DOHH2 (cell line): Measurements from ENCODE around the gene SMAD3.

Experiments
- H3F3A ChIP-seq: fragments of 200-600 bp; sonication (generic), shearing (Covaris generic); 2 replicates; pipeline ENCODE4 v1.6.0; 2016; ENCODE audit warnings: antibody characterized with exemption, mild to moderate bottlenecking; ENCODE audit not compliant: control insufficient read depth, insufficient read depth
- H3K27ac ChIP-seq: fragments of 200-600 bp; sonication (generic); 2 replicates; pipeline ENCODE4 v1.5.1; 2014; ENCODE audit warnings: low read depth, mild to moderate bottlenecking, low read length, moderate library complexity
- H3K27me3 ChIP-seq: fragments of 200-600 bp; sonication (generic); 2 replicates; pipeline ENCODE4 v1.6.1; 2014; ENCODE audit warnings: mild to moderate bottlenecking, low read length, mixed read lengths; ENCODE audit not compliant: control insufficient read depth
- H3K36me3 ChIP-seq: fragments of 200-600 bp; sonication (generic); 2 replicates; pipeline ENCODE4 v1.6.1; 2014; ENCODE audit warnings: mild to moderate bottlenecking, low read length, moderate library complexity, mixed read lengths; ENCODE audit not compliant: control insufficient read depth
- H3K4me1 ChIP-seq: fragments of 200-600 bp; sonication (generic); 2 replicates; pipeline ENCODE4 v1.6.1; 2014; ENCODE audit warnings: mild to moderate bottlenecking, low read length, mixed read lengths; ENCODE audit not compliant: control insufficient read depth
- H3K4me2 ChIP-seq: fragments of 200-600 bp; sonication (generic); 2 replicates; pipeline ENCODE4 v1.6.0; 2014; ENCODE audit warnings: mild to moderate bottlenecking, low read length, moderate library complexity
- H3K4me3 ChIP-seq: fragments of 200-600 bp; sonication (generic); 2 replicates; pipeline ENCODE4 v1.5.1; 2014; ENCODE audit warnings: mild to moderate bottlenecking, low read length, mixed read lengths
- H3K79me2 ChIP-seq: fragments of 200-600 bp; sonication (generic); 2 replicates; pipeline ENCODE4 v1.6.1; 2014; ENCODE audit warnings: mild to moderate bottlenecking, low read length, mixed read lengths; ENCODE audit not compliant: control insufficient read depth
- H3K9me2 ChIP-seq: fragments of 200-600 bp; sonication (generic); replicated peaks from 2 replicates; pipeline ENCODE4 v1.6.1; 2014; ENCODE audit warnings: mild to moderate bottlenecking, low read length, mixed read lengths; ENCODE audit not compliant: control insufficient read depth
- H3K9me3 ChIP-seq: fragments of 200-600 bp; sonication (generic); 2 replicates; pipeline ENCODE4 v1.6.1; 2014; ENCODE audit warnings: antibody characterized with exemption, low read length, mixed read lengths; ENCODE audit not compliant: control insufficient read depth, insufficient read depth
- H4K20me1 ChIP-seq: fragments of 200-600 bp; sonication (generic); 2 replicates; pipeline ENCODE4 v1.6.0; 2014; ENCODE audit warnings: low read depth, mild to moderate bottlenecking, antibody characterized with exemption, low read length, moderate library complexity; ENCODE audit not compliant: control insufficient read depth, insufficient read depth
- EZH2phosphoT487 ChIP-seq: fragments of 200-600 bp; sonication (generic); IDR thresholded peaks from 2 replicates; pipeline ENCODE4 v1.6.1; 2017; ENCODE audit warnings: borderline replicate concordance, mild to moderate bottlenecking, antibody characterized with exemption, low read length, moderate library complexity, mixed read lengths
- TF ChIP-seq, protein P1 (sequence below): fragments of 200-600 bp; sonication (generic); IDR thresholded peaks from one replicate; pipeline ENCODE4 v1.5.1; 2014; ENCODE audit warnings: antibody characterized with exemption, mild to moderate bottlenecking, low read depth, low read length; ENCODE audit not compliant: poor library complexity, severe bottlenecking

The SMAD3 gene

DNA sequence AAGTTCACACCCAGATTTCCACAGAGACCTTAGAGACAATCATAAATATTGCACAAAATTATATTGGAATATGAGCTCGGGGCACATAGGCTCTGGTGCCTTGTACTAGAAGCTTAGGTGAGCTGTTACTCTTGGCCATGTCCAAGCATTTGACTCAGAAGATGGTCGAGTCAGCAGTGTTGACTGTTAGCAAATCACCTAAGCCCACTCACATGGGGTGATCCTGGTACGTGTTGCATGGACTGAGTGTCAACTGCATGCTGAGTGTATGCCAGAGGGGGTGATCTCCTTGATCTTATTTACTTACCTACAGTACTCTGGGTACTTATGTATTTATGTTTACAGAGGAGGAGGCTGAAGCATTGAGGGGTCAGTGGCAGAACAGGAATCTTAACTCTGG is 14.0 kb downstream of the SMAD3 start:
- TF ChIP-seq EZH2phosphoT487, result no peak
- peak overlapping the region; percentile 96; the same call in 1 of the 2 replicates for H3K27ac ChIP-seq

DNA sequence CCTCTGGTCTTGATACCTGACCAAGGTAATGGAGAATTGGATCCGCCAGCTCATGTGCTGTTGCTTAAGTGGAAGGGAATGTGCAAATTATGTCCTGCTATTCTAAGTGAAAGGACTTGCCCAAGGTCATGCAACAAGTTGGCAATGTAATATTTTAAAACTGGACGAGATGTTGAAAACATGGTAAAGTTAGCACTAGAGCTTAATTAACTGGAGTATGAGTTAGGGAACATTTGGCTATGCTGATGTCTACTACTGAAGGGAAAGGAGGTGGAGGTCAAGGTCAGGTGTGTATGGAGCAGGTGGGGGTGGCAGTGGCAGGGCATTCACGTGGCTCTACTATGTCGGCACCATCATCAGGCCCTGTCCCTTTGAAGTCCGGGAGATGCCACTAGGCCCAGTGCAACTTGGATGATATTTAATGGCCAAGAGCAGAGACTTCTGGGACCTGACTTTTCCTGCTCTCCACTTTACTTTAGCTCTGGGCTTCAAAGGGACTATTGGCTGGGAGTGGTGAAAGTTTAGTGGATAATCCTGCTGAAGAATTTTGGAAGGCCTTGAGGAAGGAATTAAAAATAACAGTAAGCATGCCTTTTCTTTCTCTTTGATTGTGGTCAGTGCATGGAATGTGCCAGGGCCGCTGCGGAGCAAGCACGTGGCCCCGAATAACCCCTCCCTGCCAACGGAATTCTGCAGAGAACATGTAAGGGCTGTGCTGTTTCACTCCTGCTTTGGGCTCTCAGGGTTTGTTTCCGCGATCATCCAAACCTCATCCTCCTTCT is 14.9 kb downstream of the SMAD3 start:
- H3F3A ChIP-seq, result peaks cover 43% of the 10 kb centered on the region
- peak overlapping the region; percentile 96 for H3K27ac ChIP-seq
- no peaks in the 10 kb centered on the region for H3K27me3 ChIP-seq
- H3K36me3 ChIP-seq, result peaks cover 35% of the 10 kb centered on the region
- H3K4me2 ChIP-seq, result peak overlapping the region; percentile 70
- peaks cover 99% of the 10 kb centered on the region for H3K4me1 ChIP-seq
- no peaks in the 10 kb centered on the region for H3K9me3 ChIP-seq
- peaks cover 86% of the 10 kb centered on the region for H3K79me2 ChIP-seq
- H4K20me1 ChIP-seq, result no peaks in the 10 kb centered on the region
- peak overlapping the region; percentile 66 for H3K4me3 ChIP-seq
- H3K9me2 ChIP-seq, result no peaks in the 10 kb centered on the region
- no peak for TF ChIP-seq EZH2phosphoT487
- TF ChIP-seq, protein P1, sequence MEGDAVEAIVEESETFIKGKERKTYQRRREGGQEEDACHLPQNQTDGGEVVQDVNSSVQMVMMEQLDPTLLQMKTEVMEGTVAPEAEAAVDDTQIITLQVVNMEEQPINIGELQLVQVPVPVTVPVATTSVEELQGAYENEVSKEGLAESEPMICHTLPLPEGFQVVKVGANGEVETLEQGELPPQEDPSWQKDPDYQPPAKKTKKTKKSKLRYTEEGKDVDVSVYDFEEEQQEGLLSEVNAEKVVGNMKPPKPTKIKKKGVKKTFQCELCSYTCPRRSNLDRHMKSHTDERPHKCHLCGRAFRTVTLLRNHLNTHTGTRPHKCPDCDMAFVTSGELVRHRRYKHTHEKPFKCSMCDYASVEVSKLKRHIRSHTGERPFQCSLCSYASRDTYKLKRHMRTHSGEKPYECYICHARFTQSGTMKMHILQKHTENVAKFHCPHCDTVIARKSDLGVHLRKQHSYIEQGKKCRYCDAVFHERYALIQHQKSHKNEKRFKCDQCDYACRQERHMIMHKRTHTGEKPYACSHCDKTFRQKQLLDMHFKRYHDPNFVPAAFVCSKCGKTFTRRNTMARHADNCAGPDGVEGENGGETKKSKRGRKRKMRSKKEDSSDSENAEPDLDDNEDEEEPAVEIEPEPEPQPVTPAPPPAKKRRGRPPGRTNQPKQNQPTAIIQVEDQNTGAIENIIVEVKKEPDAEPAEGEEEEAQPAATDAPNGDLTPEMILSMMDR, result no peak

More for the DNA sequence above, 14.0 kb downstream of the SMAD3 start:
- Histone ChIP-seq H3K27me3 (no peaks in the 10 kb centered on the region), H3K4me3 (no peak overlapping the region), H4K20me1 (no peaks in the 10 kb centered on the region), H3K9me3 (no peaks in the 10 kb centered on the region), H3K9me2 (no peaks in the 10 kb centered on the region), H3K4me2 (peak overlapping the region; percentile 70), H3K79me2 (peaks cover 86% of the 10 kb centered on the region), H3F3A (peaks cover 45% of the 10 kb centered on the region), H3K36me3 (peaks cover 29% of the 10 kb centered on the region), H3K4me1 (peaks cover 99% of the 10 kb centered on the region)

DNA sequence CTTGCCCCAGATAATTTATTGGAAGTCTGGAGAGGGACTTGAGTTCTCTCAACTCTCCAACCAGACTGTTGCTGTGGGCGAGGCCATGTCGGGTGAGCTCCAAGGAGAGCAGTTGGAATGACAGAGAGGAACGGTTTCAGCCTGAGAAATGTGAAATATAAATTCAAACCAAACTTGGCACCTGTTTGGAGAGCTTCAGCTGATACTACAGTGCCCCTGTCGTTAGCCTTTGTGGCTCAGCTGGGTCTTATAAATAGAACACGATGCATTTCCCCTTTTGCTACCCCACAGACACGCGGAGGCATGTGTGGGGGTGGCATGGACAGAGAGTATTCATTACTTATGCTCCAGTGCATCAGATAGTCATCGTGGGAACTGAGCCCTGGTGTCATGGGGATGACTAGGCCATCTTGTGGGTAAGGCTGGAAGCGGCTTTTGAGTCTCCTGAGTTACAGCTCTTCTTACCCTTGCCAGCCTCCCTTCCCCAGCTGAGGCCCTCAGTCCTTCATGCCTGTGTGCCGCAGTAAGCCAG is 15.6 kb downstream of the SMAD3 start:
- Histone ChIP-seq H3K36me3 (peaks cover 35% of the 10 kb centered on the region), H3F3A (peaks cover 41% of the 10 kb centered on the region), H3K79me2 (peaks cover 84% of the 10 kb centered on the region), H3K27ac (peak overlapping the region; percentile 96), H4K20me1 (no peaks in the 10 kb centered on the region), H3K4me3 (peak overlapping the region; percentile 66), H3K27me3 (no peaks in the 10 kb centered on the region), H3K9me3 (no peaks in the 10 kb centered on the region), H3K4me2 (peak overlapping the region; percentile 70), H3K4me1 (peaks cover 99% of the 10 kb centered on the region), H3K9me2 (no peaks in the 10 kb centered on the region)
- TF ChIP-seq, protein P1, result peak; percentile 70
- no peak for TF ChIP-seq EZH2phosphoT487

DNA sequence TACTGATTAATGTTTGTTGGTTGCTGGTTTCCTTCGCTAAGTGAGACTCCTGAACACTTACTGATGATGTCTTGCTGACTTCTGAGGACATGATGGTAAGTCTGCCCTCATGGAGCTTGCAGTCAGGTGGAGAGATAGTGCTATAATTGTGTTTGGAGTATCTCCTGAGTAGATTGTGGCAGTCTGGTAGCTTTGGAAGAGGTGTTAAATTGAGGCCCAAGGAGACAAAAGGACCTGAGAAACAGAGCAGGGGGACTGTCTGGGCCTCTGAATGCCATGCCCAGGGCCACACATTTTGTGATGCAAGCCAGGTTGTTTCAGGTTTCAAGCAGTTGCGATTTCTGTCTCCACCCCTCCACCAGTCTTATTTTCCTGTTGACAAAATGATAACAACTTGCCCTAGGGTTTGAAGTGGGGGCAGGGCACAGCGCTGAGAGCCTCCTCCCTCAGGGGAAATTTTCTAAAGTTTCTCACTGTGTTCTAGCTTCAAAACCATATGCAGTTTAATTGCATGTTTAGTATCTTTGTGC is 16.7 kb downstream of the SMAD3 start:
- Histone ChIP-seq H3F3A (peaks cover 38% of the 10 kb centered on the region), H3K4me2 (peak overlapping the region; percentile 70), H3K36me3 (peaks cover 42% of the 10 kb centered on the region), H3K27me3 (no peaks in the 10 kb centered on the region), H3K4me1 (peaks cover 99% of the 10 kb centered on the region), H3K9me2 (no peaks in the 10 kb centered on the region), H3K4me3 (peak overlapping the region; percentile 66), H3K9me3 (no peaks in the 10 kb centered on the region), H3K79me2 (peaks cover 86% of the 10 kb centered on the region), H4K20me1 (0 out of 2 replicates have a peak, but pooled peaks cover 5% of the 10 kb centered on the region), H3K27ac (peak overlapping the region; percentile 96)
- no peak for TF ChIP-seq EZH2phosphoT487
